Ishikawa (cell line): Measurements from ENCODE around the gene AIG1.

Experiments used
- EP300 ChIP-seq: IDR thresholded peaks from 2 replicates; pipeline ENCODE4 v1.6.1; 2012; ENCODE audit warnings: borderline replicate concordance
- FOXM1 ChIP-seq: IDR thresholded peaks from 2 replicates; pipeline ENCODE4 v1.6.1; 2012; ENCODE audit warnings: low read depth, borderline replicate concordance
- NFIC ChIP-seq: IDR thresholded peaks from 2 replicates; pipeline ENCODE4 v1.6.1; 2012
- RAD21 ChIP-seq: IDR thresholded peaks from 2 replicates; pipeline ENCODE4 v1.6.1; 2012; ENCODE audit warnings: low read depth
- TAF1 ChIP-seq: IDR thresholded peaks from 2 replicates; pipeline ENCODE4 v1.6.1; 2012; ENCODE audit warnings: low read depth, mild to moderate bottlenecking
- TCF12 ChIP-seq: IDR thresholded peaks from 2 replicates; pipeline ENCODE4 v1.6.1; 2012; ENCODE audit warnings: low read depth
- ZBTB7A ChIP-seq: IDR thresholded peaks from 2 replicates; pipeline ENCODE4 v1.6.1; 2012; ENCODE audit warnings: low read depth
- TF ChIP-seq, protein P1 (sequence below): IDR thresholded peaks from 2 replicates; pipeline ENCODE4 v1.6.1; 2012

DNA sequence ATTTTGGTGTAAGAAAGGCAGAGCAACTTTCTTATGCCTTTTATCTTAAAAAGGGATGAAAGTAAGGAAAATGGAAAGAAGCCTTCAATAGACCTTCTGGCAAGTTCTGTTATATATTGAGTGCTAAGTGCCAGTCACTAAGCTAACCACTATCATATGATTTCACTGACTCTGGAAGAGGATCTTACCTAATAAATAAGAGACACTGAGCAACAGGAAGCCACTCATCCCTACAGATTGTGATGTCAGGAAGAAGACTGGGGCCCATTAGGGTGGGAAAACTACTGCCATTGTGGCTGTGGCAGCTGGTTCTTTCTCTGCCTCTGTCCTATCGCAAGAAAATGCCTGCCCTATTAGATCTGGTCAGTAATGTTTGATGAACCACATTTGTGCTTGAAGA lies 89.6 kb downstream of the AIG1 start:
- no peak for TF ChIP-seq TCF12
- TF ChIP-seq, protein P1, sequence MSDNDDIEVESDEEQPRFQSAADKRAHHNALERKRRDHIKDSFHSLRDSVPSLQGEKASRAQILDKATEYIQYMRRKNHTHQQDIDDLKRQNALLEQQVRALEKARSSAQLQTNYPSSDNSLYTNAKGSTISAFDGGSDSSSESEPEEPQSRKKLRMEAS, result no peak
- TF ChIP-seq NFIC, result no peak
- TF ChIP-seq TAF1, result no peak
- TF ChIP-seq EP300, result no peak
- no peak for TF ChIP-seq RAD21
- TF ChIP-seq FOXM1, result no peak
- no peak for TF ChIP-seq ZBTB7A
